ENCODE measurements around the gene WDR17.

- TF ChIP-seq, protein P1, sequence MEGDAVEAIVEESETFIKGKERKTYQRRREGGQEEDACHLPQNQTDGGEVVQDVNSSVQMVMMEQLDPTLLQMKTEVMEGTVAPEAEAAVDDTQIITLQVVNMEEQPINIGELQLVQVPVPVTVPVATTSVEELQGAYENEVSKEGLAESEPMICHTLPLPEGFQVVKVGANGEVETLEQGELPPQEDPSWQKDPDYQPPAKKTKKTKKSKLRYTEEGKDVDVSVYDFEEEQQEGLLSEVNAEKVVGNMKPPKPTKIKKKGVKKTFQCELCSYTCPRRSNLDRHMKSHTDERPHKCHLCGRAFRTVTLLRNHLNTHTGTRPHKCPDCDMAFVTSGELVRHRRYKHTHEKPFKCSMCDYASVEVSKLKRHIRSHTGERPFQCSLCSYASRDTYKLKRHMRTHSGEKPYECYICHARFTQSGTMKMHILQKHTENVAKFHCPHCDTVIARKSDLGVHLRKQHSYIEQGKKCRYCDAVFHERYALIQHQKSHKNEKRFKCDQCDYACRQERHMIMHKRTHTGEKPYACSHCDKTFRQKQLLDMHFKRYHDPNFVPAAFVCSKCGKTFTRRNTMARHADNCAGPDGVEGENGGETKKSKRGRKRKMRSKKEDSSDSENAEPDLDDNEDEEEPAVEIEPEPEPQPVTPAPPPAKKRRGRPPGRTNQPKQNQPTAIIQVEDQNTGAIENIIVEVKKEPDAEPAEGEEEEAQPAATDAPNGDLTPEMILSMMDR (IDR thresholded peaks at IDR 0.05) = no peak
- no peak for TF ChIP-seq POLR2A (IDR thresholded peaks at IDR 0.05)
These were observed 21.1 kb upstream of the WDR17 start for GRCh38 chr4:176044589-176044951.
